ENCODE data around the gene TTBK2. TPM values are rescaled to one million over a fixed set of nuclear protein-coding genes. Genes with fewer than 3 reads are reported as not detected.
A peak's percentile ranks its signal among the peaks of the same experiment; 100 is the strongest.

The TTBK2 gene
- total RNA-seq, 1 experiment from 2014 or later = 10.6 TPM

GRCh38 chr15:42724276-42724675 is 196.3 kb downstream of the TTBK2 start:
- peak overlapping the region in 1 of 3 experiments; percentile 68; a peak in 1 of 7 replicates for H3K27ac Mint-ChIP-seq
- H3T11ph ChIP-seq (ENCODE audit: low read length) = no peak overlapping the region
- H3K23ac ChIP-seq (ENCODE audit: insufficient read length, low read depth, low read length) = no peak overlapping the region
- H3K18ac ChIP-seq (ENCODE audit: insufficient read length, low read depth, low read length) = no peak overlapping the region
- H2BK20ac ChIP-seq (ENCODE audit: low read depth, low read length, poor library complexity, severe bottlenecking) = no peak overlapping the region
- peaks cover 0 to 10% of the 10 kb centered on the region in 2 experiments; a peak in 2 of 4 replicates for H3K4me1 Mint-ChIP-seq
- no peak overlapping the region for H3K14ac ChIP-seq (ENCODE audit: insufficient read depth, low read length)
- WGBS (ENCODE audit: extremely low coverage, insufficient read length, low lambda C conversion rate) = no CpG with 5 or more reads among the region's 6 CpGs
- H3K79me2 ChIP-seq (ENCODE audit: insufficient read depth, low read length) = no peaks in the 10 kb centered on the region
- no peaks in the 10 kb centered on the region for H3K9me3 ChIP-seq (ENCODE audit: control insufficient read depth, low read depth, low read length)
- no peak overlapping the region for H3K4me3 Mint-ChIP-seq
- H3K4ac ChIP-seq (ENCODE audit: low read depth, low read length) = no peak overlapping the region
- H4K5ac ChIP-seq (ENCODE audit: insufficient read length, low read depth, low read length) = no peak overlapping the region
- no peak overlapping the region for H2BK12ac ChIP-seq (ENCODE audit: insufficient read length, low read depth, low read length)
- H4K20me1 ChIP-seq (ENCODE audit: control insufficient read depth, insufficient read depth, insufficient read length) = no peaks in the 10 kb centered on the region
- no peak overlapping the region for H3K4me2 ChIP-seq (ENCODE audit: insufficient read depth, insufficient read length, low read length)
- no peak overlapping the region for H4K91ac ChIP-seq (ENCODE audit: insufficient read length, low read depth, low read length)
- no peak overlapping the region for H2AK5ac ChIP-seq (ENCODE audit: insufficient read length, low read length)
- no peak overlapping the region for H2AFZ ChIP-seq (ENCODE audit: low read length)
- no peaks in the 10 kb centered on the region; the same call in 1 of the 2 replicates for H3K27me3 Mint-ChIP-seq (ENCODE audit: low read depth)
- H3K36me3 Mint-ChIP-seq (ENCODE audit: insufficient read depth in 1 of 3, low read depth in 3 of 3) = peaks cover 18 to 73% (median 64%) of the 10 kb centered on the region in 3 experiments
- H3K27ac ChIP-seq (ENCODE audit: insufficient read length, low read depth, low read length) = no peak overlapping the region
- no peaks in the 10 kb centered on the region for H3K9me3 Mint-ChIP-seq
- TF ChIP-seq, protein P1, sequence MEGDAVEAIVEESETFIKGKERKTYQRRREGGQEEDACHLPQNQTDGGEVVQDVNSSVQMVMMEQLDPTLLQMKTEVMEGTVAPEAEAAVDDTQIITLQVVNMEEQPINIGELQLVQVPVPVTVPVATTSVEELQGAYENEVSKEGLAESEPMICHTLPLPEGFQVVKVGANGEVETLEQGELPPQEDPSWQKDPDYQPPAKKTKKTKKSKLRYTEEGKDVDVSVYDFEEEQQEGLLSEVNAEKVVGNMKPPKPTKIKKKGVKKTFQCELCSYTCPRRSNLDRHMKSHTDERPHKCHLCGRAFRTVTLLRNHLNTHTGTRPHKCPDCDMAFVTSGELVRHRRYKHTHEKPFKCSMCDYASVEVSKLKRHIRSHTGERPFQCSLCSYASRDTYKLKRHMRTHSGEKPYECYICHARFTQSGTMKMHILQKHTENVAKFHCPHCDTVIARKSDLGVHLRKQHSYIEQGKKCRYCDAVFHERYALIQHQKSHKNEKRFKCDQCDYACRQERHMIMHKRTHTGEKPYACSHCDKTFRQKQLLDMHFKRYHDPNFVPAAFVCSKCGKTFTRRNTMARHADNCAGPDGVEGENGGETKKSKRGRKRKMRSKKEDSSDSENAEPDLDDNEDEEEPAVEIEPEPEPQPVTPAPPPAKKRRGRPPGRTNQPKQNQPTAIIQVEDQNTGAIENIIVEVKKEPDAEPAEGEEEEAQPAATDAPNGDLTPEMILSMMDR (conservative IDR thresholded peaks at IDR 0.05) = no peak
- no peaks in the 10 kb centered on the region for H3K79me1 ChIP-seq (ENCODE audit: insufficient read depth, low read depth, low read length, poor library complexity, severe bottlenecking)
- no peak overlapping the region for H3K56ac ChIP-seq (ENCODE audit: insufficient read length, low read depth, low read length)
- DNase-seq = no peak
- H3K9ac ChIP-seq (ENCODE audit: extremely low read depth, insufficient read length, low read length) = no peak overlapping the region
- no peaks in the 10 kb centered on the region for H3K4me1 ChIP-seq (ENCODE audit: insufficient read depth, low read length)
- no peak overlapping the region for H2BK15ac ChIP-seq (ENCODE audit: low read depth, low read length)
- H3K27me3 ChIP-seq (ENCODE audit: insufficient read depth, low read length) = no peaks in the 10 kb centered on the region
- no peak overlapping the region for H2BK120ac ChIP-seq (ENCODE audit: low read depth, low read length, poor library complexity, severe bottlenecking)
- no peak overlapping the region for H2BK5ac ChIP-seq (ENCODE audit: insufficient read length, low read length)
- no peaks in the 10 kb centered on the region for H3K23me2 ChIP-seq (ENCODE audit: insufficient read length, low read depth, low read length, poor library complexity, severe bottlenecking)
- no peak overlapping the region for H4K8ac ChIP-seq (replicated peaks; ENCODE audit: insufficient read length, low read depth, low read length)

All from H9 (cell line).